ENCODE results near the gene MED25.

MED25 gene

DNA sequence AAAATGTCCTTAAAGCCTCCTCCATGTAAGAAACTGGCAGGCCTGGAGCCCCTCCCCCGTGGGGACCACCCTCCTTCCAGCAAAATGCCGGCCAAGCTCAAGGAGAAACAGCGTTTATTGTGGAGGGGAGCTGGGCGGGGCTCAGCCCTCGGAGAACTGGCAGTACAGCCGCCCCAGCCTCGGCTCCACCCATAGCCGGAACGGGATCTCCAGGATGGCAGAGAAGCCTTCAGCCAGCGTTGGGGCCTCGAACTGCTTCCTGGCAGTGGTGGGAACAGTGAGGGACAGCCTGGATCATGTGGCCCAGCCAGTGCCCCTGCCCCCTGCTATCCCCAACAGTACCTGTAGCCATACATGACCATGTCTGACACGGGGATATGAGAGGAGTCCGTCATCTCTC is 43.0 kb downstream of the MED25 start:
- DNase-seq, result no peak

DNA sequence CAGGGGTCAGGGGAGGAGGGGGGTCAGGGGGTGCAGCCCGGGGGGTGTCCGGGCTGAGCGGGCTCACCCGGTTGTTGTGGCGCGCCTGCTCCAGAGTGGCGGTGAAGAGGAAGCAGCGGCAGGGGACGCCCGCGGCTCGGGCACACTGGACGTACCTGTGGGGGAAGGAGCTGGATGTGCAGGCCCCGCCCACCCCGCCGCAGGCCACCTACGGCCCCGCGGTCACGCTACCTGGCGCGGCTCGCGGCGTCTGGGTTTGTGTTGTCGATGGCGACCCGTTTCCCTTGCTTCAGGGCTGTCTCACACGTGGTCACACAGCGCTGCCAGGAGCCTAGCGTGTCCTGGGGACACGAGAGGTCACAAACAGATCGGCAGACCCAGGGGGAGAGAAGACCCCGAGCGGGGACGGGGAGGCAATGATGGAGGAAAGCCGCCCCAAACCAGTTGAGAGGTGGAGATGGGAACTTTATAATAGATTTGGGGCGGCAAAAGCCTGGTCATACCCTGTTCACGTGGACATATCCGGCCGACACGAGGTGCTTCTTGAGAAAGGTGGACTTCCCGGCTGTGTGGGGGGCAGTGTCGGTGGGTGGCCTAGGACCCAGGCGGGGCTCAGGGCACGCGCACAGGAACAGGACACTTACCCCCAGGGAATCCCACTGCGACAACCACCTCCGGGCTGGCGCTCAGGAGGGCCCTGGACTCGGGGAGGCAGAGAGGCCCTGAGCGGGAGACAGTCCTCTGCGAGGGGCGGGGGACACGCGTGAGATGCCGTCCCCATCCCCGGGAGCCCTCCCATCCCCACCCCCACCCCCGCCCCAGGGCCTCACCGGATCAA is 43.7 kb downstream of the MED25 start:
- no peak for DNase-seq

DNA sequence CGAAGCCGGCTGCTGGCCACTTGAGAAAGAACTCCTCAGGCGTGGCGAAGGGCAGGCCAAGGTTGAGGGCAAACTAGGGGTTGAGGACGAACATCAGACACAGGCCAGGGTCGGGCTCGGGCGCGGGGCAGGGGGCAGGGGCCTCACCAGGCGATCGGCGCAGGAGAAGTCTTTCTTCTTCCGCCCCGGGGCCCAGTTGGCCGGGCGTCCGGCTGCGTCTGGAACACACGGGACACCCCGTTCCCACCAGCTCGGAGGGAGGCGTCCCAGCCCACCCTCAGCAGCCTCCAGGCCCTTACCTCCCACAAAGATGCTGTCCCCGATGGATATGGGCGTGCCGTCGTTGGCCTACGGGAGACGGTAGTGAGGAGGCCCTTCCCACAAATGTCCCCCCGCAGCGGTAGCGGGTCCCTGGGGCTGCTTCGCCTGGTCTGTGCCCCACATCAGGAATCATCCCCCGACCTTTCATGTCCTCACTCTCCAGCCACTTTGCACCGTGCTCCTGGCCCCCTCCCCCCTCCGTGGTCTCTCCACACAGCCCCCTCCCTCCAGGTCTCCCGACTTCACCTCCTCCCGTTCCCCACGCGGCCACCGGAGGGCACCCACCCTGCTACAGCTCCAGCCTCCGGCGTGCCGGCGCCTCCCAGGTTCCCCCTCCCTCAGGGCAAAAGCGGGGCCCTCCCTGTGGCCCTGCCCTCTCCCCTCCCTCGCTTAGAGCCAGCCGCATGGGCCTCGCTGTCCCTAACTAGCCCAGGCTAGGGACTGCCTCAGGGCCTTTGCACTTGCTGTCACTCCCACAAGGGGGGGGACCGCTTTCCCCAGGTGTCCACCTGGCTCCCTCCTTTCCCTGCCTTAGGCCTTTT is 44.5 kb downstream of the MED25 start:
- DNase-seq, result no peak

GRCh38 chr19:49863254-49863934 is 45.3 kb downstream of the MED25 start:
- no peak for DNase-seq

- no peak for DNase-seq
Measured at GRCh38 chr19:49863935-49864320, 45.8 kb downstream of the MED25 start.

DNA sequence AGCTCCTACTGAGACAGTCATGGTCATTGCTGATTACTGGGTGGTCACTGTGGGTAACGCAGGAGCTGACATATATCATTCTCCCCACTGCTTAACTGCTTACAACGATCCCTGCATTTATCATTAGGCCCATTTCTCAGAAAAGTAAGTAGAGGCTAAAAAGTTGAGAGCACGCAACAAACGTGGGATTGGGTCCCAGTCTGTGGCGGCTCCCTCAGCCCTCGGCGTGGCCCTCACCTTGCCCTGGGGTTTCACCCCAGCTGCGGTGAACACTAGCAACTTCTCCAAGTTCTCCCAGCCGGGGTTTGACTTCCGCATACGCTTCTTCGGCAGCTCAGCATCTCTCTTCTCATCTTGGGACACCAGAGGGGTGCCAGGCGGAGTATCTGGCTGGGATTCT is 46.8 kb downstream of the MED25 start:
- no peak for DNase-seq

- DNase-seq, result peak; percentile 95
Measured at GRCh38 chr19:49866933-49867782, 49.1 kb downstream of the MED25 start, which contains the start of gene PNKP. TSS of gene PNKP (minus strand) at chr19:49867576. CDS start at chr19:49867204, 372 bp downstream.

GRCh38 chr19:49869009-49869483 is 51.0 kb downstream of the MED25 start:
- no peak for DNase-seq

- peak; percentile 100 for DNase-seq
Measured at GRCh38 chr19:49869484-49870308, 51.6 kb downstream of the MED25 start.

- DNase-seq, result no peak
Measured at GRCh38 chr19:49870309-49870901, 52.3 kb downstream of the MED25 start.

GRCh38 chr19:49871349-49871985 is 53.4 kb downstream of the MED25 start:
- no peak for DNase-seq

DNA sequence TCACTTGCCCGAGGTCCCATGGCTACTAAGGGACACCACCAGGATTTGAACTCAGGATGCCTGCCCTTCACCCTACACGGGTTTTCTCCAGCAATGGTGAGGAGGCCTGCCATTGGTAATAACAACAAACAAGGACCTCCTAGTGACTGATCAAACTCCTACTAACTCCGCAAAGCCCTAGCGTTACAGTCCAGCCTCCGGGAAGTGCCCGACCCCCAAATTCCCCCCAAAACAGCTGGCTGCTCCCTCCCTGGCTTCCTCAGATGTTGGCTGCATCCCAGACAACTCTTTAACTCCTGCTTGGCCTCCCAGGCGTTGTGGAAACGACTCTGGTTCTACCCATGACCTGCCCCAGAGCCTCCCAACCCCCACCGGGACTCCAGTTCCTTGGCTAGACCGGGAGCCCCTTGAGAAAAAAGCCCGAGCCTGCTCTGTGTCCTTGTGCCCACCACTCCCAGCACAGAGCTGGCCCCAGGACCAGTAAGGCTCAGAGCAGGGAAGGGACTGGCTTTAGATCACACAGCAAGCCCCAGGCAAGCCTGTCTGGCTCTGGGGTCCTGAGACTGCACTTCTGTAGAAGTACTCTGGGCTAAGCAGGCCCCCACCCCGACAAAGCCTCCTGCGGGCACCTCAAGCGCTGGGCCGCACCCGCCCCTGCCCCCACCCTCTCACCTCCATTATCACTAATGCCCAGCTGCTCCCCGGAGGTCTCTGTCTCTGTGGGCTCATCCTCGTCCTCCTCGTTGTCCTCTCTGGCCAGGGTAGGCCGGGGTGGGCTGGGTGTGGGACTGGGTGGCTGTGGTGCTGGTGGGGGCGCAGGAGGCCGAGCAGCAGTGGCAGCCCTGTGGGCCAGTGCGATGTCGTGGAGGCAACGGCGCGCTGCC is 54.4 kb downstream of the MED25 start:
- no peak for DNase-seq

DNA sequence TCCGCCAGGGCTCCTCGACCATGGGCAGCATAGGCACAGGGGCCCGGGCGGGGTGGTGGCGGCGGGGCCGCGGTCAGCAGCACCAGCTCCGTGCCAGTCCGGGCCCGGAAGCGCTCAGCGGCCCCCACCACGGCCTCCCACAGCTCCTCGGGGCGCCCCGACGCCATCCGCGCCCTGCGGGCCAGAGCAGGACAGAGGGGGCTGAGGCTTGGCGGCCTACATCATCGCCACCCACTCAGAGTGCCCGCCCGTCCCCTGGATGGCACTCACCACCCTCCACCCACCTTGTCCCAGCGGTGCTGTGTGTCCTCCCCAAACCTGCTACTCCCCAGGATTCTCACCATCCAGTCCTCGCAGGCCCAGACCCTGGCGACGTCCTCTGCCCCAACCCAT is 55.0 kb downstream of the MED25 start:
- no peak for DNase-seq

- no peak for DNase-seq
Measured at GRCh38 chr19:49873834-49874233, 55.7 kb downstream of the MED25 start.

DNA sequence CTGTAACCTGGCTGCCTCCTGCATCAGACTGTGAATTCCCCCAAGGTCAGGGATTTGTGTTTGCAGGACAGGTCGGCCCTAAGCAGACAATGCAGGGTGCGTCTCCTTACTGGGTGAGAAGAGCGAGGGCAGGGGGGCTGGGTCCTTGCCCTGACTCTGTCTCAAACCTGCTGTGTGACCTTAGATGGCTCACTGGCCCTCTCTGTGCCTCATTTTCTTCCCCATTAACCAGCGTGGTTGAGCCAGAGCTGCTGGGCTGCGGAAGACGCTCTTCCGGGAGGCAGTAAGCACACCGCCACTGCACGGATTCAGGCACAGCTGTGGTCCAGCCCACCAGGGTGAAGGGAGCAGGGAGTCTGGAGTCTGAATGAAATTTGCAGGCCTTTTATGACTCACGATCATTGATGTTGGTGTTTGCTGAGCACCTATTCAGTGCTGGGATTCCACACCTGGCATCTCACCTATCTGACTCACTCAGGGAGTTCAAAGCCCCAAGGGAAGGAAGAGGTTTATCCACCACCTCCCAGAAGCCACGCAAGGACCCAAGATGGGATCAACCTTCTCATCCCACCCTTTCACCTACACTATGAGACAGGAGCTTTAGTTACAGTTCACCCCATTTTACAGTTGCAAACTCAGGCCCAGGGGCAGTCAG is 56.5 kb downstream of the MED25 start:
- DNase-seq, result no peak

DNA sequence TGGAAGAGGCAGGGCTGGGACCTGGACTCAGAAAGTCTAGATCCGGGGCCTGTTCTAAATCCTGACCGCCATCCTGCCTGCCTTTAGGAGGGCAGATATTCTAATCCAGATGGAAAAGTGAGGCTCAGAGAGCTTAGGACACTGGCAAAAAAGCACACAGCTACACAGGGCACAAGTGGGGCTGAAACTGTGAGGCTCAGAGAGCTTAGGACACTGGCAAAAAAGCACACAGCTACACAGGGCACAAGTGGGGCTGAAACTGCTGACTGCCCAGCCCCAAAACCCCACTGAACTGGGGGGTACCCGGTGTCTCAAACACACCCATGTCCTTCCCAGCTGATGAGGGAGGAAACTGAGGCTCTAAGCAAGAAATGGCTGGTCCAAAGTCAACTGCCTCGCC is 57.1 kb downstream of the MED25 start:
- no peak for DNase-seq

GRCh38 chr19:49875857-49876421 is 57.9 kb downstream of the MED25 start:
- DNase-seq, result peak; percentile 63

DNA sequence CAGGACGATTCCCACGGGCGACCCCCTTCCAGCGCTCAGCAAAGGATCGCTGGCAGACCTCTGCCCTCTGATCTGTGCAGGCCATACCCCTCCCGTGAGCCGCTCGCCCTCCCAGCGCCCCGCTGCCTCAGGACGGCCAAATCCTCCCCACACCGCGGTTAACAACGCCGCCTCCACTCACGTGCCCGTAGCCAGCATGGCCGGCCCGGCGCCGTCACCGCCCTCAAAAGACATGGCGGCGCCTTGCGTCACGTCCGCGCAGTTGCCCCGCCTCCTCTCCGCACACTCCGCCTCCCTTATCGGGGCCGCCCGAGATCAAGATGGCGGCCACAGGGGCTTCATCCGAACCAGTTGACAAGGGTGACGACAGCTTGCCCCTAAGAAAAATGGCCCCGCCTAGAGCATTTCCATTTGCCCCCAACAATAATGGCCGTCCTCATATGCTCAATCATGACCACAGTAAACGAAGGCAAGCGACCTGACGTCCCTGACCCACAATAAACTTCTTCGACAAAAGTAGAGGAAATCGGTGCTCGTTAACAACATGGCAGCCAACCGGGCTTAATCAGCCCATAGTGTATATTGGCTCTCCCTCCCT is 58.4 kb downstream of the MED25 start:
- peak; percentile 99 for DNase-seq

All from EL (cell line).